ENCODE measurements around the gene UAP1L1. TPM values are rescaled to one million over a fixed set of nuclear protein-coding genes. Genes with fewer than 3 reads are reported as not detected.

UAP1L1 gene
- total and polyA plus RNA-seq, 2 of the 4 experiments (the other 2 are of a cell fraction), result 2.3 to 9.8 TPM

GRCh38 chr9:137069508-137070091 lies 7.7 kb upstream of the UAP1L1 start:
- Histone ChIP-seq H3K27me3 (ENCODE audit: control insufficient read depth, insufficient read depth, low read length) (no peaks in the 10 kb centered on the region; the same call in 1 of the 2 replicates), H3K14ac (replicated peaks; ENCODE audit: low read depth, low read length) (no peak overlapping the region), H3K79me1 (ENCODE audit: low read depth in 1 of 2, low read length in 2 of 2) (peaks cover 2 to 11% of the 10 kb centered on the region in 2 experiments), H3K9me1 (ENCODE audit: insufficient read depth, low read length) (no peaks in the 10 kb centered on the region), H3K56ac (ENCODE audit: extremely low read depth, insufficient read depth, low read length) (no peak overlapping the region), H3K23ac (ENCODE audit: low read depth, low read length) (no peak overlapping the region), H3K4ac (ENCODE audit: low read depth, low read length) (no peak overlapping the region), H3K36me3 (ENCODE audit: control insufficient read depth, insufficient read depth, low read length) (no peaks in the 10 kb centered on the region), H2BK20ac (ENCODE audit: low read depth, low read length) (no peak overlapping the region), H3K9me3 (ENCODE audit: control insufficient read depth, insufficient read depth, low read length) (no peaks in the 10 kb centered on the region), H3K4me2 (ENCODE audit: low read depth, low read length) (peak overlapping the region; percentile 29), H3K18ac (ENCODE audit: low read depth, low read length) (no peak overlapping the region), H4K5ac (ENCODE audit: low read depth, low read length) (no peak overlapping the region), H4K91ac (ENCODE audit: insufficient read depth, low read depth, low read length) (no peak overlapping the region), H3K4me3 (ENCODE audit: insufficient read depth, low read depth, low read length) (peak overlapping the region; percentile 53; the same call in 1 of the 2 replicates), H4K20me1 (ENCODE audit: insufficient read depth, low read length) (no peaks in the 10 kb centered on the region), H2BK5ac (ENCODE audit: low read depth, low read length, poor library complexity, severe bottlenecking) (no peak overlapping the region), H2AFZ (replicated peaks; ENCODE audit: low read length, poor library complexity) (peak overlapping the region; percentile 77), H3K9ac (ENCODE audit: low read depth, low read length) (no peak overlapping the region), H3K27ac (ENCODE audit: insufficient read depth, low read length) (no peak overlapping the region), H2AK5ac (ENCODE audit: low read depth, low read length) (no peak overlapping the region), H2BK15ac (ENCODE audit: low read depth, low read length) (no peak overlapping the region), H2AK9ac (replicated peaks; ENCODE audit: low read depth, low read length, poor library complexity) (peak overlapping the region; percentile 42), H2BK120ac (ENCODE audit: low read depth, low read length) (no peak overlapping the region), H3K4me1 (ENCODE audit: control insufficient read depth, insufficient read depth, low read length) (peaks cover 3% of the 10 kb centered on the region; the same call in 1 of the 2 replicates), H4K8ac (ENCODE audit: low read depth in 2 of 2, low read length in 2 of 2) (no peak overlapping the region)
- dilution Hi-C loops (cut with HindIII; ENCODE audit: low sequenced_read_pairs, unreplicated experiment), result no loop called here
- intact Hi-C loops (cut with micrococcal nuclease), result loop anchor here (1.0 kb wide), 1 partner anchor 17 kb away; the partner anchor contains the start of gene MAN1B1
- BruUV-seq (replicated peaks), result no TSS peak
- DNase-seq, result no peak
- TF ChIP-seq RAD21 (IDR thresholded peaks at IDR 0.05; ENCODE audit: low read length) (no peak), MAZ (IDR thresholded peaks at IDR 0.05; ENCODE audit: borderline replicate concordance, low read depth, low read length) (no peak), CTCF (conservative IDR thresholded peaks at IDR 0.05; ENCODE audit: low read depth, low read length) (no peak), CEBPB (IDR thresholded peaks at IDR 0.05; ENCODE audit: low read depth, low read length) (no peak), MAFK (IDR thresholded peaks at IDR 0.05; ENCODE audit: low read depth, low read length) (no peak), MXI1 (IDR thresholded peaks at IDR 0.05; ENCODE audit: borderline replicate concordance, low read depth, low read length) (no peak), RCOR1 (IDR thresholded peaks at IDR 0.05; ENCODE audit: insufficient replicate concordance, low read length) (no peak), BHLHE40 (IDR thresholded peaks at IDR 0.05; ENCODE audit: low read depth, low read length) (no peak), SMC3 (IDR thresholded peaks at IDR 0.05; ENCODE audit: low read depth, low read length) (no peak), CHD1 (IDR thresholded peaks at IDR 0.05; ENCODE audit: low read depth, low read length) (no peak), NFE2L2 (IDR thresholded peaks at IDR 0.05; ENCODE audit: low read depth, low read length) (no peak), RFX5 (IDR thresholded peaks at IDR 0.05; ENCODE audit: low read depth, low read length) (no peak), ELK1 (IDR thresholded peaks at IDR 0.05; ENCODE audit: borderline replicate concordance, low read depth, low read length) (no peak), USF2 (IDR thresholded peaks at IDR 0.05; ENCODE audit: low read depth, low read length) (no peak), POLR2A (IDR thresholded peaks at IDR 0.05; ENCODE audit: low read depth, low read length) (no peak), FOS (IDR thresholded peaks at IDR 0.05; ENCODE audit: low read depth, low read length) (no peak)
- ATAC-seq (ENCODE audit: low read depth), result peak; percentile 13
- 6% methylated on average over 19 of the region's 52 CpGs; no CpG with 5 or more reads in 1 of the 2 experiments for WGBS, 2 experiments (ENCODE audit: extremely low coverage in 2 of 2, insufficient read length in 1 of 2)
- in situ Hi-C loops (cut with MboI; ENCODE audit: low sequenced_read_pairs), result no loop called here
- CTCF ChIA-PET, result interaction anchor here (0.7 kb wide), 1 partner anchor 40 kb away, joined by 4 read pairs; no protein-coding TSS in a partner anchor
- POLR2A ChIA-PET (ENCODE audit: unreplicated experiment), result interaction anchor here (0.6 kb wide), 1 partner anchor 1185 kb away, joined by 3 read pairs; no protein-coding TSS in a partner anchor
